SK-N-MC (cell line): ENCODE data around the gene APOL6.
"Not testable (repeated sequence)": the region's sequence is repeated elsewhere in the genome, so short reads cannot be mapped to it uniquely, and the experiment has no call there.

ENCODE experiments used
- EZH2 ChIP-seq: fragments of 200-600 bp; sonication (generic); IDR thresholded peaks from one replicate; pipeline ENCODE4 v1.6.1; 2017; ENCODE audit warnings: antibody characterized with exemption
- FOXP2 ChIP-seq: optimal IDR thresholded peaks from 2 replicates; pipeline ENCODE3; 2011; ENCODE audit warnings: mild to moderate bottlenecking, moderate library complexity; ENCODE audit not compliant: insufficient read depth; ENCODE audit errors: extremely low read length, control extremely low read depth
- POLR2AphosphoS5 ChIP-seq: IDR thresholded peaks from 2 replicates; pipeline ENCODE4 v1.6.1; 2012; ENCODE audit warnings: mild to moderate bottlenecking, low read depth, low read length, borderline replicate concordance

GRCh38 chr22:35666699-35667098 is 18.5 kb downstream of the APOL6 start:
- not testable (repeated sequence) for TF ChIP-seq EZH2, POLR2AphosphoS5, FOXP2
